Karpas-422 (cell line): ENCODE measurements around the gene ZDHHC14. TPM values are rescaled to one million over a fixed set of nuclear protein-coding genes. Genes with fewer than 3 reads are reported as not detected.
"Not testable (repeated sequence)": the region's sequence is repeated elsewhere in the genome, so short reads cannot be mapped to it uniquely, and the experiment has no call there.

Experiments used
- DNase-seq: peaks from one replicate; pipeline ENCODE4 v3.0.0-alpha.2; 2015
- H2AFZ ChIP-seq: fragments of 200-600 bp; sonication (generic); 2 replicates; pipeline ENCODE4 v1.6.1; 2014; ENCODE audit warnings: antibody characterized with exemption, low read length, mixed read lengths
- H3K27ac ChIP-seq: fragments of 200-600 bp; sonication (generic); 2 replicates; pipeline ENCODE4 v1.5.1; 2014; ENCODE audit warnings: mild to moderate bottlenecking, low read length, moderate library complexity
- H3K27me3 ChIP-seq: fragments of 200-600 bp; sonication (generic); 2 replicates; pipeline ENCODE4 v1.6.1; 2014; ENCODE audit warnings: low read length, mixed read lengths
- H3K36me3 ChIP-seq: fragments of 200-600 bp; sonication (generic); 2 replicates; pipeline ENCODE4 v1.6.1; 2014; ENCODE audit warnings: low read length, mixed read lengths; ENCODE audit not compliant: insufficient read depth
- H3K4me1 ChIP-seq: fragments of 200-600 bp; sonication (generic); 2 replicates; pipeline ENCODE4 v1.6.1; 2014; ENCODE audit warnings: mild to moderate bottlenecking, low read length, mixed read lengths
- H3K4me2 ChIP-seq: fragments of 200-600 bp; sonication (generic); 2 replicates; pipeline ENCODE4 v1.6.1; 2014; ENCODE audit warnings: low read length, low read depth, mild to moderate bottlenecking; ENCODE audit not compliant: poor library complexity, severe bottlenecking
- H3K4me3 ChIP-seq: fragments of 200-600 bp; sonication (generic); 2 replicates; pipeline ENCODE4 v1.5.1; 2014; ENCODE audit warnings: mild to moderate bottlenecking, antibody characterized with exemption, low read length, mixed read lengths
- H3K79me2 ChIP-seq: fragments of 200-600 bp; sonication (generic); 2 replicates; pipeline ENCODE4 v1.6.1; 2014; ENCODE audit warnings: mild to moderate bottlenecking, low read length, mixed read lengths
- H3K9ac ChIP-seq: fragments of 200-600 bp; sonication (generic); 2 replicates; pipeline ENCODE4 v1.6.0; 2014; ENCODE audit warnings: low read length
- H3K9me2 ChIP-seq: fragments of 200-600 bp; sonication (generic), shearing (Covaris generic); replicated peaks from 2 replicates; pipeline ENCODE4 v1.6.0; 2014; ENCODE audit warnings: mild to moderate bottlenecking, low read length, moderate library complexity; ENCODE audit not compliant: insufficient read depth
- H3K9me3 ChIP-seq: fragments of 300-700, 200-600 bp; sonication (generic); 2 replicates; pipeline ENCODE4 v1.6.1; 2014; ENCODE audit warnings: low read length, mixed read lengths
- H4K20me1 ChIP-seq: fragments of 200-600 bp; sonication (generic); 2 replicates; pipeline ENCODE4 v1.6.1; 2014; ENCODE audit warnings: mild to moderate bottlenecking, antibody characterized with exemption, low read length, low read depth; ENCODE audit not compliant: insufficient read depth
- total RNA-seq: library from RNA; depleted of rRNA; stranded (reverse); fragments of >200 nt; shearing (Covaris generic); gene quantifications from 2 replicates; pipeline ENCODE4 v1.2.3, GENCODE V29; 2014; ENCODE audit warnings: low replicate concordance

Gene ZDHHC14
- total RNA-seq, 1 experiment from 2014 or later: 1.1 TPM

- Histone ChIP-seq H4K20me1 (no peaks in the 10 kb centered on the region), H3K9me2 (no peaks in the 10 kb centered on the region), H3K4me3 (no peak overlapping the region), H3K27me3 (no peaks in the 10 kb centered on the region), H2AFZ (no peak overlapping the region), H3K36me3 (no peaks in the 10 kb centered on the region), H3K9me3 (no peaks in the 10 kb centered on the region), H3K9ac (no peak overlapping the region), H3K79me2 (no peaks in the 10 kb centered on the region), H3K4me2 (no peak overlapping the region), H3K27ac (no peak overlapping the region), H3K4me1 (no peaks in the 10 kb centered on the region)
- DNase-seq: no peak
These were observed 304.7 kb downstream of the ZDHHC14 start for GRCh38 chr6:157685596-157686280.

- Histone ChIP-seq H2AFZ (no peak overlapping the region), H3K27ac (no peak overlapping the region)
- DNase-seq: no peak
These were observed 307.4 kb downstream of the ZDHHC14 start for GRCh38 chr6:157688275-157688959.

GRCh38 chr6:157688960-157689599 lies 308.1 kb downstream of the ZDHHC14 start:
- Histone ChIP-seq H3K9ac (no peak overlapping the region), H3K27ac (no peak overlapping the region), H3K4me1 (no peaks in the 10 kb centered on the region), H2AFZ (no peak overlapping the region), H3K4me2 (no peak overlapping the region), H3K27me3 (no peaks in the 10 kb centered on the region), H4K20me1 (no peaks in the 10 kb centered on the region), H3K9me3 (no peaks in the 10 kb centered on the region), H3K79me2 (no peaks in the 10 kb centered on the region), H3K9me2 (no peaks in the 10 kb centered on the region), H3K4me3 (no peak overlapping the region), H3K36me3 (no peaks in the 10 kb centered on the region)
- no peak for DNase-seq

More at GRCh38 chr6:157688275-157688959, 307.4 kb downstream of the ZDHHC14 start:
- no peaks in the 10 kb centered on the region for H3K9me2 ChIP-seq
- H3K79me2 ChIP-seq: no peaks in the 10 kb centered on the region
- H3K9me3 ChIP-seq: no peaks in the 10 kb centered on the region
- H3K36me3 ChIP-seq: no peaks in the 10 kb centered on the region
- H3K4me1 ChIP-seq: no peaks in the 10 kb centered on the region
- H3K27me3 ChIP-seq: no peaks in the 10 kb centered on the region
- H3K4me2 ChIP-seq: no peak overlapping the region
- no peaks in the 10 kb centered on the region for H4K20me1 ChIP-seq
- no peak overlapping the region for H3K4me3 ChIP-seq
- no peak overlapping the region for H3K9ac ChIP-seq

- DNase-seq: no peak
- Histone ChIP-seq H3K9me3 (no peaks in the 10 kb centered on the region), H3K79me2 (no peaks in the 10 kb centered on the region), H3K9ac (no peak overlapping the region), H4K20me1 (no peaks in the 10 kb centered on the region), H3K4me1 (no peaks in the 10 kb centered on the region), H2AFZ (no peak overlapping the region), H3K27ac (no peak overlapping the region), H3K4me3 (no peak overlapping the region), H3K36me3 (no peaks in the 10 kb centered on the region), H3K27me3 (no peaks in the 10 kb centered on the region), H3K4me2 (no peak overlapping the region), H3K9me2 (no peaks in the 10 kb centered on the region)
These were observed 308.9 kb downstream of the ZDHHC14 start for GRCh38 chr6:157689875-157690274.

GRCh38 chr6:157690441-157691210 lies 309.6 kb downstream of the ZDHHC14 start:
- Histone ChIP-seq H3K9ac (no peak overlapping the region), H3K4me3 (no peak overlapping the region), H3K4me1 (no peaks in the 10 kb centered on the region), H3K4me2 (no peak overlapping the region), H3K9me2 (no peaks in the 10 kb centered on the region), H3K36me3 (no peaks in the 10 kb centered on the region), H3K9me3 (no peaks in the 10 kb centered on the region), H3K27ac (no peak overlapping the region), H4K20me1 (no peaks in the 10 kb centered on the region), H3K79me2 (no peaks in the 10 kb centered on the region), H3K27me3 (no peaks in the 10 kb centered on the region), H2AFZ (no peak overlapping the region)
- no peak for DNase-seq

- H2AFZ ChIP-seq, H3K27ac ChIP-seq, H3K79me2 ChIP-seq, H3K4me1 ChIP-seq, H3K9me3 ChIP-seq, H3K27me3 ChIP-seq, DNase-seq, H3K9ac ChIP-seq, H3K4me2 ChIP-seq, H4K20me1 ChIP-seq, H3K4me3 ChIP-seq, H3K9me2 ChIP-seq, H3K36me3 ChIP-seq: not testable (repeated sequence)
These were observed 310.6 kb downstream of the ZDHHC14 start for GRCh38 chr6:157691621-157692020.

GRCh38 chr6:157693867-157694266 lies 312.9 kb downstream of the ZDHHC14 start:
- Histone ChIP-seq H3K27me3 (no peaks in the 10 kb centered on the region), H3K9me2 (no peaks in the 10 kb centered on the region), H3K79me2 (no peaks in the 10 kb centered on the region)

More at GRCh38 chr6:157693867-157694266, 312.9 kb downstream of the ZDHHC14 start:
- Histone ChIP-seq H3K4me1 (no peaks in the 10 kb centered on the region), H4K20me1 (no peaks in the 10 kb centered on the region), H3K27ac (no peak overlapping the region), H3K4me2 (no peak overlapping the region), H3K9ac (no peak overlapping the region), H3K4me3 (no peak overlapping the region), H3K36me3 (no peaks in the 10 kb centered on the region), H3K9me3 (no peaks in the 10 kb centered on the region), H2AFZ (no peak overlapping the region)
- DNase-seq: no peak
